ENCODE measurements around the gene CLDND2.

The CLDND2 gene

GRCh38 chr19:51327066-51328001, 41.5 kb downstream of the CLDND2 start:
- no peak for DNase-seq

GRCh38 chr19:51326216-51327065, 42.4 kb downstream of the CLDND2 start:
- DNase-seq = no peak

GRCh38 chr19:51325161-51325976, 43.4 kb downstream of the CLDND2 start:
- no peak for DNase-seq

DNA sequence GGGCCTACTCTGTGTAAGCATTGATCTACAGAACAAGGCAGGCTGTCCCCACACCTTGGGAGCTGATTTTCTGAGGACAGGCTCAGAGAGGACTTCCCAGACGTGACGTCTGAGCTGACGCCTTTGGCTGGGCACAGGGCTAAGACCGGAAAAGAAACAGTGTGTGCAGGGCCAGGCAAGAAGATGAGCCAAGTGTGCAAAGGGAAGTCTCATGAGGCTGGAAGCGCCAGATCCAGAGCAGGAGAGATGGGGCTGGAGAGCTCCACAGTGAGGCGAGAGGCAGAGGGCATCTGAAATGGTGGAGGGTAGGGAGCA, 44.7 kb downstream of the CLDND2 start:
- DNase-seq = no peak

DNA sequence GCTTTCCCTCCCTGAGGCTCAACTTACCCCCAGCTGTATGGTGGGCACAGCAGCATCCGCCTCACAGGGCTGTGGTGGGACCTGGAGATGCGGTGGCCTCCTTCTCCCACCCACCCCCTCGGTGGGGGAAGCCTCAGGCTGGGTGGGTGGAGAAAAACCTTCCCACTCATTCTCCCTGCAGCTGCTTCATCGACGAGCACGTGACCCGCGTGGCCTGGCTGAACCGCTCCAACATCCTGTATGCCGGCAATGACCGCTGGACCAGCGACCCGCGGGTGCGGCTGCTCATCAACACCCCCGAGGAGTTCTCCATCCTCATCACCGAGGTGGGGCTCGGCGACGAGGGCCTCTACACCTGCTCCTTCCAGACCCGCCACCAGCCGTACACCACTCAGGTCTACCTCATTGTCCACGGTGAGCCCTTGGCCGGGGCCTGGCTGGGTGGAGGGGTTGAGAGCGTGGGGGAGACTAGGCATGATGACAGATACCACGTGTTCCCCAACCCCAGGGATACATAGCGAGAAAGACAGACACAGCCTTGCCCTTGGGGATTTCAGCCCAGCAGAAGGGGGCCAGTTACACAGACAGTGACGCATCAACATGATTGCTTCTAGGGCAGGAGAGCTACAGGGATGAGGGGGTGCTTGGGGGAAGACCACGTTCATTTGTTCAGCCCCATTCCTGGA, 45.2 kb downstream of the CLDND2 start:
- DNase-seq = no peak

GRCh38 chr19:51321799-51322198, 47.0 kb downstream of the CLDND2 start:
- DNase-seq = no peak

- no peak for DNase-seq
These were observed 48.5 kb downstream of the CLDND2 start for GRCh38 chr19:51320280-51320657.

GRCh38 chr19:51319649-51320279, 49.0 kb downstream of the CLDND2 start:
- no peak for DNase-seq

- no peak for DNase-seq
These were observed 49.8 kb downstream of the CLDND2 start for GRCh38 chr19:51318687-51319648.

- DNase-seq = no peak
These were observed 50.8 kb downstream of the CLDND2 start for GRCh38 chr19:51317968-51318367.

DNA sequence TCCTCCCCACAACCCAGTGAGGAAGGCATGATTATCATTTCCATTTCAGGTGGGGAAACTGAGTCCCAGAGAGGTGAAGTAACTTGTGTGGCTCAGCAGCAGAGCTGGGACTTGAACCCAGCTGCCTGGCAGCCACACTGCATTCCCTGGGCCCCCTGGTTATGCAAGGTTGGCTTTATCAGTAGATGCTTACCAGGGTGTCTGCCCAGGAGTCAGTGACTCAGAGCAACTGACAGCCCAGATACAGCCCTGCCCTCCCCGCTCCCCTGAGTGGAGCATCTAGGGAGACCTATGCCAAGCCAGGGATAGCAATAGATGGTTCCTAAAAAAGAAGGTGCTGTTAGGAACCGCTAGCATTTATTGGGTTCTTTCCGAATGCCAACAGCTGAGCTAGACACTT, 51.4 kb downstream of the CLDND2 start:
- DNase-seq = no peak

All from NCI-H2029 treated with DMSO at 0.1 percent for 48 hours (cell line).